Astrocyte (in vitro differentiated cells and primary cell): ENCODE measurements around the gene MGAM2. TPM values are rescaled to one million over a fixed set of nuclear protein-coding genes. Genes with fewer than 3 reads are reported as not detected.
"Not testable (repeated sequence)": the region's sequence is repeated elsewhere in the genome, so short reads cannot be mapped to it uniquely, and the experiment has no call there.

ENCODE experiments used
- DNase-seq: peaks from one replicate; pipeline ENCODE4 v3.0.0-alpha.2; 2010; ENCODE audit warnings: low read depth
- FAIRE-seq: peaks from 2 replicates; lab custom pipeline; 2011; peaks lifted over from hg19 to GRCh38; lab: Jason Lieb, UNC
- H2AFZ ChIP-seq: 2 replicates; pipeline ENCODE4 v1.6.0; 2012; ENCODE audit warnings: low read depth, low read length, inconsistent platforms
- H3K27ac ChIP-seq: 2 replicates; pipeline ENCODE4 v1.5.1; 2011; ENCODE audit warnings: low read depth, low read length, inconsistent platforms
- H3K27me3 ChIP-seq: 2 replicates; pipeline ENCODE4 v1.6.0; 2011; ENCODE audit warnings: low read length, inconsistent platforms; ENCODE audit not compliant: insufficient read depth
- H3K36me3 ChIP-seq: 2 replicates; pipeline ENCODE4 v1.5.1; 2011; ENCODE audit warnings: low read length, inconsistent platforms; ENCODE audit not compliant: insufficient read depth
- H3K4me1 ChIP-seq: 2 replicates; pipeline ENCODE4 v1.5.1; 2011; ENCODE audit warnings: low read length, inconsistent platforms; ENCODE audit not compliant: insufficient read depth
- H3K4me2 ChIP-seq: 2 replicates; pipeline ENCODE4 v1.6.0; 2012; ENCODE audit warnings: low read length, inconsistent platforms
- H3K4me3 ChIP-seq: 2 replicates; pipeline ENCODE4 v1.5.1; 2011; ENCODE audit warnings: low read depth, mild to moderate bottlenecking, low read length, inconsistent platforms; ENCODE audit not compliant: insufficient read depth
- H3K79me2 ChIP-seq: 2 replicates; pipeline ENCODE4 v1.6.0; 2012; ENCODE audit warnings: mild to moderate bottlenecking, low read length, inconsistent platforms; ENCODE audit not compliant: insufficient read depth
- H3K9ac ChIP-seq: 2 replicates; pipeline ENCODE4 v1.6.0; 2012; ENCODE audit warnings: mild to moderate bottlenecking, low read length, inconsistent platforms
- H3K9me3 ChIP-seq: 2 replicates; pipeline ENCODE4 v1.5.1; 2012; ENCODE audit warnings: low read depth, mild to moderate bottlenecking, low read length, inconsistent platforms; ENCODE audit not compliant: insufficient read depth
- H4K20me1 ChIP-seq: 2 replicates; pipeline ENCODE4 v1.6.0; 2012; ENCODE audit warnings: low read length, inconsistent platforms; ENCODE audit not compliant: insufficient read depth
- H3K27ac Mint-ChIP-seq: one replicate; pipeline ENCODE4 v1.8.0; 2021; ENCODE audit warnings: mild to moderate bottlenecking, mixed read lengths; ENCODE audit not compliant: unreplicated experiment
- H3K27me3 Mint-ChIP-seq: one replicate; pipeline ENCODE4 v1.8.0; 2021; ENCODE audit warnings: low read depth, mixed read lengths; ENCODE audit not compliant: unreplicated experiment
- H3K36me3 Mint-ChIP-seq: one replicate; pipeline ENCODE4 v1.8.0; 2021; ENCODE audit warnings: low read depth, mixed read lengths; ENCODE audit not compliant: unreplicated experiment
- H3K4me1 Mint-ChIP-seq: one replicate; pipeline ENCODE4 v1.8.0; 2021; ENCODE audit warnings: low read depth, mixed read lengths; ENCODE audit not compliant: unreplicated experiment
- H3K4me3 Mint-ChIP-seq: one replicate; pipeline ENCODE4 v1.8.0; 2021; ENCODE audit warnings: mild to moderate bottlenecking, moderate library complexity, mixed read lengths; ENCODE audit not compliant: unreplicated experiment
- H3K9me3 Mint-ChIP-seq: one replicate; pipeline ENCODE4 v1.8.0; 2021; ENCODE audit warnings: mild to moderate bottlenecking, mixed read lengths; ENCODE audit not compliant: unreplicated experiment
- EZH2 ChIP-seq: IDR thresholded peaks from 2 replicates; pipeline ENCODE4 v1.6.1; 2012; ENCODE audit warnings: mild to moderate bottlenecking, low read length, inconsistent platforms; ENCODE audit not compliant: insufficient read depth
- total RNA-seq: library from RNA; stranded (reverse); gene quantifications from 2 replicates; pipeline ENCODE4 v1.2.1, GENCODE V29; 2021
- TF ChIP-seq, protein P1 (sequence below): IDR thresholded peaks from 2 replicates; pipeline ENCODE4 v1.5.1; 2011; ENCODE audit warnings: low read depth, mild to moderate bottlenecking, inconsistent platforms, low read length, moderate library complexity; ENCODE audit not compliant: insufficient read depth

The MGAM2 gene
- total RNA-seq, 1 donor from 2014 or later, result 0.05 TPM

DNA sequence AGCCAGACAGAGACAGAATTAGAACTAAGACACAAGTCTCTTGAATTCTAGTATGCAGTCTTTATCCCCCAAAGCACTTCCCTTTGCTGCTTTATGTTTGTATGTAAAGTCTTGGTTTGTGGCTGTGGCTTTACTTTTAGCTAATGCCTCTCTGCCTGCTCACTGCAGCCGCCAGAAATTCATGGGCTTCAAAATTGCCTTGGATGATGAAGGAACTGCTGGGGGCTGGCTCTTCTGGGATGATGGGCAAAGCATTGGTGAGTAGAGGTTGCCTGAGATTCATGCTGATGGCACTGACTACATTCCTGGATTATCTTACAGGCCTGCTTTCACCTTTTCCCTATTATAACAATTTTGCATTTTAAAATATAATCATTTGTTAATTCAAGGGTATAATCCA lies 10.9 kb upstream of the MGAM2 start:
- DNase-seq (no peak), FAIRE-seq (no peak)
- Histone ChIP-seq H3K27ac (no peak overlapping the region), H3K4me3 (no peak overlapping the region), H3K9ac (no peak overlapping the region), H2AFZ (no peak overlapping the region), H3K4me1 (no peaks in the 10 kb centered on the region), H3K79me2 (no peaks in the 10 kb centered on the region), H3K36me3 (no peaks in the 10 kb centered on the region), H3K9me3 (no peaks in the 10 kb centered on the region), H3K4me2 (no peak overlapping the region), H4K20me1 (no peaks in the 10 kb centered on the region), H3K27me3 (no peaks in the 10 kb centered on the region)
- H3K4me1 Mint-ChIP-seq, result peaks cover 7% of the 10 kb centered on the region
- no peaks in the 10 kb centered on the region for H3K9me3 Mint-ChIP-seq
- H3K27me3 Mint-ChIP-seq, result peaks cover 4% of the 10 kb centered on the region
- no peaks in the 10 kb centered on the region for H3K36me3 Mint-ChIP-seq
- no peak overlapping the region for H3K4me3 Mint-ChIP-seq
- no peak overlapping the region for H3K27ac Mint-ChIP-seq
- TF ChIP-seq EZH2, result no peak
- TF ChIP-seq, protein P1, sequence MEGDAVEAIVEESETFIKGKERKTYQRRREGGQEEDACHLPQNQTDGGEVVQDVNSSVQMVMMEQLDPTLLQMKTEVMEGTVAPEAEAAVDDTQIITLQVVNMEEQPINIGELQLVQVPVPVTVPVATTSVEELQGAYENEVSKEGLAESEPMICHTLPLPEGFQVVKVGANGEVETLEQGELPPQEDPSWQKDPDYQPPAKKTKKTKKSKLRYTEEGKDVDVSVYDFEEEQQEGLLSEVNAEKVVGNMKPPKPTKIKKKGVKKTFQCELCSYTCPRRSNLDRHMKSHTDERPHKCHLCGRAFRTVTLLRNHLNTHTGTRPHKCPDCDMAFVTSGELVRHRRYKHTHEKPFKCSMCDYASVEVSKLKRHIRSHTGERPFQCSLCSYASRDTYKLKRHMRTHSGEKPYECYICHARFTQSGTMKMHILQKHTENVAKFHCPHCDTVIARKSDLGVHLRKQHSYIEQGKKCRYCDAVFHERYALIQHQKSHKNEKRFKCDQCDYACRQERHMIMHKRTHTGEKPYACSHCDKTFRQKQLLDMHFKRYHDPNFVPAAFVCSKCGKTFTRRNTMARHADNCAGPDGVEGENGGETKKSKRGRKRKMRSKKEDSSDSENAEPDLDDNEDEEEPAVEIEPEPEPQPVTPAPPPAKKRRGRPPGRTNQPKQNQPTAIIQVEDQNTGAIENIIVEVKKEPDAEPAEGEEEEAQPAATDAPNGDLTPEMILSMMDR, result no peak

DNA sequence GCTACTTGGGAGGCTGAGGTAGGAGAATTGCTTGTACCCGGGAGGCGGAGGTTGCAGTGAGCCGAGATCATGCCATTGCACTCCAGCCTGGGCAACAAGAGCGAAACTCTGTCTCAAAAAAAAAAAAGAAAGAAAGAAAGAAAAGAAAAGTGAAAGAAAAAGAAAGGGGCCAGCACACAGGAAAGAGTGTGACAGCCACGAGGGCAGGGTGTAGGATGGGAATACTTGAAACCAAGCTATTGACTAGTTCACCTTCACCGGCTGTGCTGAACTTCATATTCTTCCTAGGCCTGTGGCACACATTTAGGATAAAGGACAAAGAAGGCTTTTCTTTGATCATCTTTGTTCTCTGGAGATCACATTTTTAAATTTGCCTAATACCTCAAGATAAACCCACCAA lies 9.7 kb upstream of the MGAM2 start:
- FAIRE-seq, H3K9me3 ChIP-seq, H3K36me3 ChIP-seq, H2AFZ ChIP-seq, H3K4me1 Mint-ChIP-seq, H3K9ac ChIP-seq, H3K4me3 Mint-ChIP-seq, DNase-seq, H3K27ac Mint-ChIP-seq, H4K20me1 ChIP-seq, H3K9me3 Mint-ChIP-seq, H3K79me2 ChIP-seq, H3K4me3 ChIP-seq, H3K27ac ChIP-seq, H3K4me2 ChIP-seq, H3K27me3 Mint-ChIP-seq, H3K36me3 Mint-ChIP-seq, H3K27me3 ChIP-seq, H3K4me1 ChIP-seq: not testable (repeated sequence)

DNA sequence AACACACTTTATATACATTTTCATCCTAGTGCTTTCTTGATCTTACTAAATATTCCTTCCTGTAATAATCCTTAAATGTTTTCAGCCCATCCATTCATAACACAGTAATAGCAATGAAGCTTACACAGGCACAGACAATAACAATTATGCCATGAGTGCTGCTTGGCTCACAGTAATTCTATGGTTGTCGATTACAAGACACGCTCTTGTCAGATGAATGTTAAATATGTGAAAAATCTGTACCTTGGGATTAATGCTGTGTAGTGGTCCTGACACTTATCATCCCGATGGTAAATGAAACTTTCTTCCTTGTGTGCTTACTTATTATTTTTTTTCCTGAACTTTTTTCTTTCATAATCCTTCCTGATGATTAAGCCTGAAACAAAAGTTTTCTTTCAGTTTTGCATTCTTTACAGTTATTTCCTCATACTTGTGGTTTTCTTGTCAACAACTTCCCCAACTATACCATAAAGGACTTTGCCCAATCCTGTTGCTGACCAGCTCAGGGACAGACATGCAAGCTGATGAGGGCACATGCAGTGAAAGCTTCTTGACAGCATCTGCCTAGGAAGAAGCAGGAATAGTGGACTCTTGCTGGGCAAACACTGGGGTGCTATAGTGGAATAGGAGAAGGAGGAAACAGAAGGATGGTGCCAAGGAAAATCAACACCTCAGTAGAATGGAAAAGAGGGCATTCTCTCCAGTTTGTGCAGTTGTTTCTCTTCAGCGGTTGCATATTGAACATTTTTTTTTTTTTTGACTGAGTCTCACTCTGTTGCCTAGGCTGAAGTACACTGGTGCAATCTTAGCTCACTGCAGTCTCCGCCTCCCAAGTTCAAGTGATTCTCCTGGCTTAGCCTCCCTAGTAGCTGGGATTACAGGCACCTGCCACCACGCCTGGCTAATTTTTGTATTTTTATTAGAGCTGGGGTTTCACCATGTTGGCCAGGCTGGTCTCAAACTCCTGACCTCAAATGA lies 6.7 kb upstream of the MGAM2 start:
- no peaks in the 10 kb centered on the region for H3K27me3 ChIP-seq
- H2AFZ ChIP-seq, result no peak overlapping the region
- no peaks in the 10 kb centered on the region for H3K36me3 Mint-ChIP-seq
- H4K20me1 ChIP-seq, result no peaks in the 10 kb centered on the region
- TF ChIP-seq, protein P1, result no peak
- no peak for TF ChIP-seq EZH2
- no peaks in the 10 kb centered on the region for H3K4me1 ChIP-seq
- no peaks in the 10 kb centered on the region for H3K9me3 ChIP-seq
- H3K27me3 Mint-ChIP-seq, result no peaks in the 10 kb centered on the region
- no peak for FAIRE-seq
- H3K27ac ChIP-seq, result no peak overlapping the region
- H3K9me3 Mint-ChIP-seq, result no peaks in the 10 kb centered on the region
- H3K79me2 ChIP-seq, result no peaks in the 10 kb centered on the region
- no peak overlapping the region for H3K27ac Mint-ChIP-seq
- no peak overlapping the region for H3K4me3 Mint-ChIP-seq
- DNase-seq, result no peak
- no peaks in the 10 kb centered on the region for H3K36me3 ChIP-seq
- no peak overlapping the region for H3K4me3 ChIP-seq
- H3K4me2 ChIP-seq, result no peak overlapping the region
- H3K4me1 Mint-ChIP-seq, result peaks cover 7% of the 10 kb centered on the region
- H3K9ac ChIP-seq, result no peak overlapping the region
